RWPE1 (cell line): Measurements from ENCODE around the gene S100PBP.

Experiments used
- CTCF ChIA-PET: fragments of 350-600 bp; sonication (Branson Sonifier 250); formaldehyde crosslinking; extraction: SDS; loops from one replicate; lab custom pipeline; 2021; lab: Yijun Ruan, JAX
- POLR2A ChIA-PET: fragments of 400-600 bp; formaldehyde crosslinking; extraction: SDS; loops from one replicate; lab custom pipeline; 2020; ENCODE audit warnings: antibody characterized with exemption; ENCODE audit not compliant: low non-redundant PET; lab: Yijun Ruan, JAX
- DNase-seq: peaks from one replicate; pipeline ENCODE4 v3.0.0; 2012; ENCODE audit warnings: low spot score
- H3K27ac ChIP-seq: fragments of 450-650 bp; 2 replicates; pipeline ENCODE4 v1.5.1; 2017
- CTCF ChIP-seq: fragments of 450-650 bp; conservative IDR thresholded peaks from 2 replicates; pipeline ENCODE4 v1.5.1; 2017; ENCODE audit warnings: low read depth, mild to moderate bottlenecking

S100PBP gene

DNA sequence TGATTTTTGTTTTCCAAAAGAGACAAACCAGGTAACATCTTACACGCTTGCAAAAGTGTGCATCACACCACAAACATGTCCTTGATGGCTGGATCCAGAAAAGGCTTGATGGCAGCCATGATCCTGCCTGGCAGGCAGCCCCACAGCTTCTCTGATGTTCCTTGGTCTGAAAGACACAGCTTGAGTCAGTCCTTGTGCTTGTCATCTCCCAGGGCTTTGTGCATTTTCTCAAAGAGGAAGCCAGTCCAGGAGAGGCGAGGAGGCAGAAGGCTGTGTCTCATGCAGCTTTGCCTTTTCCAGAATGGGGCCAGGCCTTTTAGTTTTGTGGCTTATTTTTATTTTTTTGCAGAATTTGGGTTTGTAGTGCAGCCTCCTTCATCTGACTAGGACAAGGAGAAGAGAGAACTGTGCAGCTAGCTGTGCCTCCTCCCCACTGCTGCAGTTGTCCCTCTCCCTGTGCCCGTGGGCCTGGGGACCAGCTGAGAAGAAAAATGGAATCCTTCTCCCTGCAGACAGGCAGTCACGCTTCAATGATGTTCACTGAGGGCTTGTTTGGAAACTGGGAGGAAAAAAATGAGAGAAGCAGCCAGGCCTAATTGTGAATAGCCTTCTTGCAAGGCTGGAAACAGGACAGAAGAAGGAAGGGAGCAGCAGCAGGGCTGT lies 45.9 kb downstream of the S100PBP start:
- ChIA-PET POLR2A (no interaction called here), CTCF (interaction anchor here (0.5 to 1.1 kb wide), 2 partner anchors 11 to 175 kb away, joined by 3 to 4 read pairs; no protein-coding TSS in a partner anchor)
- DNase-seq = no peak
- no peak for TF ChIP-seq CTCF
- no peak overlapping the region for H3K27ac ChIP-seq

DNA sequence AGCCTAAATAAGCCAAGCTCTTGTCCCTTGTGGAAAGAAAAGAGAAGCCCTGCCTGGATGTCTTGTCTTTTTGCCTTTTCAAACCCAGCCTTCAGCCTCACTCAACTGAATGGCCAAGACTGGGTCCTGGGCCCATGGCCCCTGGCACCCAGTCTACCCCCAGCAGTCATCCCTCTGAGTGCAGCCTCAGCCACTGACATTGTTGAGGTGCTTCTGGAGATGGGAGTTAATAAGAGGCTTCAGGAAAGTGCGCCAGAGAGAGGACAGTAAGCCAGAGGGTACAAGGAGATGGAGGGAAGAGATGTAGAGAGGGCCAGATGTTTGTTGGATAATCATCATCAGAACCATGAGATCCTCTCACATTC lies 46.4 kb downstream of the S100PBP start:
- DNase-seq = no peak
- H3K27ac ChIP-seq = no peak overlapping the region
- POLR2A ChIA-PET = no interaction called here
- TF ChIP-seq CTCF = no peak
- CTCF ChIA-PET = interaction anchor here (0.5 kb wide), 1 partner anchor 10 kb away, joined by 4 read pairs; no protein-coding TSS in a partner anchor

GRCh38 chr1:32864375-32865019 lies 47.0 kb downstream of the S100PBP start:
- no peak for DNase-seq
- TF ChIP-seq CTCF = no peak
- H3K27ac ChIP-seq = no peak overlapping the region
- CTCF ChIA-PET = no interaction called here
- POLR2A ChIA-PET = no interaction called here

DNA sequence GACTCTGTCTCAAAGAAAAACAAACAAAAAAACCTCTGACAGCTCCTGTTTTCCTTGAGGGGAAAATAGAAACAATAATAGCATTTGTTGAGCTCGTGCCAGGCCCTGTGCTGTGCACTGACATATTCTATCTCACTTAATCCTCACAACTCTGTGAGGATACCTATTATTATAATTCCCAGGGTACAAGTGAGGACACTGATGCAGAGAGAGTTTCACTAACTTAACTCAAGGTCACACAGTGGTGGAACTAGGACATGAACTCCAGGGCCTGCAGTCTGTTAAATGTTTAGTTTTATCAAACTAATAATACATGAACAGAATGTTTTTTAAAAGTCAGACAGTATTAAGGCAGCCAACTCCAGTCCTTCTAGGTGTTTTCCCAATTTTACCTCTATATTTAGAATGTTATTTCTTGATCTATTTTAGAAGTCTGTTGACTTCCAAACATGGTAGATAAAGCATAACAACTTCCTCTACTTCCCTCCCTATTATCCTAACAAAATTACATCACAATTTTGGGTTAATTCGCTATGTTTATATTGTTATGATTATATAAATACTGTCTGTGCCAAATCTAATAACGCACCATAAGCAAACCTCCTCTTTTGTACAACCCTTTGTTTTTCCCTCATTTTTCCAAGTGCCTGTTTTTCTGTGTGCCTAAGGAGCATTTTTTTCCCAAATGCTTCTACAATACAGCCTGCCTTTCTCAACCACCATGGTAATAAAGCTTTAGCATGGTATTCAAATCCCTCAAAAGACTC lies 48.4 kb downstream of the S100PBP start:
- H3K27ac ChIP-seq = no peak overlapping the region
- TF ChIP-seq CTCF = no peak
- ChIA-PET POLR2A (interaction anchor here (0.6 kb wide), 1 partner anchor 66 kb away, joined by 3 read pairs; no protein-coding TSS in a partner anchor), CTCF (interaction anchor here (0.6 to 0.7 kb wide), 2 partner anchors 14 to 29 kb away, joined by 4 to 5 read pairs; no protein-coding TSS in a partner anchor)
- no peak for DNase-seq

- DNase-seq = no peak
- no peak overlapping the region for H3K27ac ChIP-seq
- TF ChIP-seq CTCF = no peak
- POLR2A ChIA-PET = no interaction called here
- CTCF ChIA-PET = interaction anchor here (0.7 to 0.8 kb wide), 3 partner anchors 10 to 466 kb away, joined by 3 to 4 read pairs (median 3); no protein-coding TSS in a partner anchor
Measured at GRCh38 chr1:32867151-32867550, 49.7 kb downstream of the S100PBP start.

GRCh38 chr1:32867671-32868070 lies 50.2 kb downstream of the S100PBP start:
- CTCF ChIA-PET = no interaction called here
- no peak for DNase-seq
- no peak for TF ChIP-seq CTCF
- POLR2A ChIA-PET = no interaction called here
- H3K27ac ChIP-seq = no peak overlapping the region
